ENCODE measurements around the gene ELMO3.

The ELMO3 gene

DNA sequence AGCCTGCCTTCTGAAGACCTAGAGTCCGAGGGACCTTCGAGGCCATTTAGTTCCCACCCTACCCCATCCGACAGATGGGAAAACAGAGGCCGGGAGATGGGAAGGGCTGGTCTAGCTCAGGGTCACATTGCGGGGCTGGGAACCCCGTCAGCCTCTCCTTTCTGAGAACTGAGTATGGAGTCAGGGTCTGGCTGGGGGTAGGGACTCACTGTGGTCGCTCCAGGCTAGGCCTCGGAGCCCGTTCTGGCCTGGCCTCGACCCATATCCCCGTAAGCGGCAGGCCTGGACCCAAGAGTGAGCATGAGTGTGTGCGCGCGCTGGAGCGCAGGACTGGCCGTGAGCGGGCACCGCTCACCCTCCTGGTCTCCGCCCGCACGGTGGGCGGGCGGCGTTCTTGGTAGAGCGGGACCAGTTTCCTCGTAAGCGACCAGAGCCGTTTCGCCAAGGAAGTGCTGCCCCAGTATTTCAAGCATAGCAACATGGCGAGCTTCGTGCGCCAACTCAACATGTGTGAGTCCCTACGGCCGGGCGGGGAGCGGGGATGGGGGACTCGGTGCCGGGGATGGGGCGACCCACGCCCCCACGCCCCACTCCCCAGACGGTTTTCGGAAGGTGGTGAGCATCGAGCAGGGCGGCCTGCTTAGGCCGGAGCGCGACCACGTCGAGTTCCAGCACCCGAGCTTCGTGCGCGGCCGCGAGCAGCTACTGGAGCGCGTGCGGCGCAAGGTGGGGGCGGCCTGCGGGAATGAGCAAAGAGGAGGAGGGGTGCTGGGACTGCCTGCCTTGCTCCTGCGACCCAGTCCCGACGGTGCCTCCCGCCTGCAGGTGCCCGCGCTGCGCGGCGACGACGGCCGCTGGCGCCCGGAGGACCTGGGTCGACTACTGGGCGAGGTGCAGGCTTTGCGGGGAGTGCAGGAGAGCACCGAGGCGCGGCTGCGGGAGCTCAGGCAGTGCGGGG lies 33.5 kb upstream of the ELMO3 start:
- Histone ChIP-seq H3K27ac (peak overlapping the region; percentile 57 to 73), H3K9me3 (no peaks in the 10 kb centered on the region), H3K36me3 (no peaks in the 10 kb centered on the region), H3K4me3 (peak overlapping the region; percentile 47 to 51), H3K27me3 (peaks cover 0 to 45% of the 10 kb centered on the region in 2 donors), H3K4me1 (peaks cover 4 to 75% (median 68%) of the 10 kb centered on the region in 4 donors)
- no peak for DNase-seq
- intact Hi-C loops (cut with DNase I; ENCODE audit: low total_unique reads): no loop called here
- TF ChIP-seq, protein P1, sequence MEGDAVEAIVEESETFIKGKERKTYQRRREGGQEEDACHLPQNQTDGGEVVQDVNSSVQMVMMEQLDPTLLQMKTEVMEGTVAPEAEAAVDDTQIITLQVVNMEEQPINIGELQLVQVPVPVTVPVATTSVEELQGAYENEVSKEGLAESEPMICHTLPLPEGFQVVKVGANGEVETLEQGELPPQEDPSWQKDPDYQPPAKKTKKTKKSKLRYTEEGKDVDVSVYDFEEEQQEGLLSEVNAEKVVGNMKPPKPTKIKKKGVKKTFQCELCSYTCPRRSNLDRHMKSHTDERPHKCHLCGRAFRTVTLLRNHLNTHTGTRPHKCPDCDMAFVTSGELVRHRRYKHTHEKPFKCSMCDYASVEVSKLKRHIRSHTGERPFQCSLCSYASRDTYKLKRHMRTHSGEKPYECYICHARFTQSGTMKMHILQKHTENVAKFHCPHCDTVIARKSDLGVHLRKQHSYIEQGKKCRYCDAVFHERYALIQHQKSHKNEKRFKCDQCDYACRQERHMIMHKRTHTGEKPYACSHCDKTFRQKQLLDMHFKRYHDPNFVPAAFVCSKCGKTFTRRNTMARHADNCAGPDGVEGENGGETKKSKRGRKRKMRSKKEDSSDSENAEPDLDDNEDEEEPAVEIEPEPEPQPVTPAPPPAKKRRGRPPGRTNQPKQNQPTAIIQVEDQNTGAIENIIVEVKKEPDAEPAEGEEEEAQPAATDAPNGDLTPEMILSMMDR (IDR thresholded peaks at IDR 0.05): no peak

DNA sequence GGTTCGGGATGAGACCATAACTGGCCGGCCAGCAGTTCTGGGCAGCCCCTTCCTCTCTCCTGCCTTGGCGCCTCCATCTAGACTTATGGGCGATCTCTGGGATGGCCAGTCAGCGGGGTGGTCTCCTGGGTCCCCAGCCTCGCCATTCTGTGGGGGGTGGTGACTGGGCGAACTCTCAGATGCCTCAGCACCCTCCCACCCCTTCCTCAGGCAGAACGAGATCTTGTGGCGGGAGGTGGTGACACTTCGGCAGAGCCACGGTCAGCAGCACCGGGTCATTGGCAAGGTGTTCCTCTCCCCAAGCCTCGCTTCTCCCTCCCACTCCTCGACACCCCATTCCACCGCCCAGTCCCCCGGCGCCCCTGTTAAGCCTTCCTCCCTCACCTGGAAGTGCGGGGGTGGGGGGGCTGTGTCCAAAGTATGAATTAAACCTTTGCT lies 32.8 kb upstream of the ELMO3 start:
- Histone ChIP-seq H3K4me3 (no peak overlapping the region), H3K4me1 (peaks cover 4 to 77% (median 68%) of the 10 kb centered on the region in 4 donors), H3K36me3 (no peaks in the 10 kb centered on the region), H3K27me3 (peaks cover 0 to 45% of the 10 kb centered on the region in 2 donors), H3K9me3 (no peaks in the 10 kb centered on the region), H3K27ac (peak overlapping the region in 1 of 2 donors; percentile 73)
- no peak for DNase-seq
- TF ChIP-seq, protein P1 (IDR thresholded peaks at IDR 0.05): no peak
- intact Hi-C loops (cut with DNase I; ENCODE audit: low total_unique reads): no loop called here

DNA sequence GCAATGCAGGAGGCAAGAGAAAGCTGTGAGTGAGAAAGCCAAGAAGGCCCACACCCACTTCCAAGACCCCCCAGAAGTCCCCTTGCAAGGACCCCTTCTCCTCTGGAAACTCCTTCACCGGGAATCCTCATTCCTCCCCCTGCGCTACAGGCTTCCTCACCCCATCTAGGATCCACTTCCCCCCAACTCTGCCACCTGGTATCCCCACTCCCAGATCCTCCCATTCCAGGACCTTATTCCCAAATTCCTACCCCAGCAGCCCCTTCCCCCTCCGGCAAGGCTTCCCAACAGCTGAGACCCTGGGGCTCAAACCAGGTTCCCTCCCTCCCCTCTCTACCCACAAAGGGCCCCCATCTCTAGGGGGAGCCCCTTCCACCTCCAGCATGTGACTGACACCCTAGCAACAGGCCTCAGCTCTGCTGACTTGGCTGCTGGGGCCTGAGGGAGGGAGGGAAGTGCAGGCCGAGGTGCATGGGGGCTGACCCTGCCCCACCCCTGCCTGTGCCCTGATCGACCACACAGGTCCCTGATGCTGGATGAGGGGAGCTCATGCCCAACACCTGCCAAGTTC lies 32.2 kb upstream of the ELMO3 start:
- DNase-seq: no peak

DNA sequence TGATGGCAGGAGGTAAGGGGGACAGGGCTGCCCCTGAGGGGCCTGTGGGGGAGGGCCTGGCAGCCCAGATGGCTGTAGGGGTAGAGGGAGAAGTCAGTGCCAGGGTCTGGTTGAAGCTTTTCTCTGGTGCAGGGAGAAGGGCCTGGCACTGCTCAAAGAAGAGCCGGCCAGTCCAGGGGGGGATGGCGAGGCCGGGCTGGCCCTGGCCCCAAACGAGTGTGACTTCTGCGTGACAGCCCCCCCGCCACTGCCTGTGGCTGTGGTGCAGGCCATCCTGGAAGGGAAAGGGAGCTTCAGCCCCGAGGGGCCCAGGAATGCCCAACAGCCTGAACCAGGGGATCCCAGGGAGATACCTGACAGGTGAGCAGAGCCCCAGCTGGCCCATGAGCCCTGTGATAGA lies 31.3 kb upstream of the ELMO3 start:
- TF ChIP-seq, protein P1 (IDR thresholded peaks at IDR 0.05): no peak
- no peaks in the 10 kb centered on the region for H3K9me3 ChIP-seq
- no peaks in the 10 kb centered on the region for H3K36me3 ChIP-seq
- H3K27me3 ChIP-seq: peaks cover 0 to 35% of the 10 kb centered on the region in 2 donors
- intact Hi-C loops (cut with DNase I; ENCODE audit: low total_unique reads): no loop called here
- H3K4me3 ChIP-seq: no peak overlapping the region
- H3K4me1 ChIP-seq: peaks cover 4 to 71% (median 65%) of the 10 kb centered on the region in 4 donors
- DNase-seq: no peak
- peak overlapping the region in 1 of 2 donors; percentile 11 for H3K27ac ChIP-seq

More for the DNA sequence above, 32.2 kb upstream of the ELMO3 start:
- intact Hi-C loops (cut with DNase I; ENCODE audit: low total_unique reads): no loop called here
- H3K27ac ChIP-seq: peak overlapping the region in 1 of 2 donors; percentile 11
- H3K4me1 ChIP-seq: peaks cover 4 to 77% (median 67%) of the 10 kb centered on the region in 4 donors
- TF ChIP-seq, protein P1 (IDR thresholded peaks at IDR 0.05): no peak
- H3K27me3 ChIP-seq: peaks cover 0 to 42% of the 10 kb centered on the region in 2 donors
- no peaks in the 10 kb centered on the region for H3K9me3 ChIP-seq
- no peak overlapping the region for H3K4me3 ChIP-seq
- no peaks in the 10 kb centered on the region for H3K36me3 ChIP-seq

DNA sequence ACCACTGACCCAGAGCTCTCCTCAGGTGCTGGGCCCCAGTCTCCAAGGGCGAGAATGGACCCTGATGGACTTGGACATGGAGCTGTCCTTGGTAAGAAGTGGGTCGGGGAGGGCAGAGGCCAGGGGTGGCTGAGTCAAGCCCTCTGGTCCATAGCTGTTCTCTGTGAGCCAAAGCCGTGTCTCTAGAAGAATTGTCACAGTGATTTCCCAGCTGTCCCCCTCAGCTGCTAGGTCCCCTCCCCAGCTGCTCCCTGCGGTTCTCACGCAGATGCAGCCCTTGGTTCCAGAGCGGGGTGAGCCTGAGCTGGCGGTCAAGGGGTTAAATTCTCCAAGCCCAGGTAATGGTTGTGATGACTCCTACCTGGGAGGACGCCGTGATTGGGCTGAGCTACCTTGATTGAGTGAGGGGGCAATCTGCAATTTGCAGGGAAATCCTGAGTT lies 29.9 kb upstream of the ELMO3 start:
- Histone ChIP-seq H3K4me1 (peaks cover 0 to 68% (median 59%) of the 10 kb centered on the region in 4 donors), H3K27ac (peak overlapping the region; percentile 92 to 96), H3K9me3 (no peaks in the 10 kb centered on the region), H3K36me3 (no peaks in the 10 kb centered on the region), H3K4me3 (no peak overlapping the region), H3K27me3 (peaks cover 0 to 22% of the 10 kb centered on the region in 2 donors)
- intact Hi-C loops (cut with DNase I; ENCODE audit: low total_unique reads): no loop called here
- TF ChIP-seq, protein P1 (IDR thresholded peaks at IDR 0.05): no peak
- DNase-seq: no peak
